Gastrocnemius medialis (tissue), 4 donors: ENCODE results near the gene TP53AIP1.

Source experiments
- POLR2A ChIP-seq, 2 donors: fragments of 450-650 bp; IDR thresholded peaks; one replicate each; pipeline ENCODE4 v1.6.1; 2017; ENCODE audit warnings: antibody characterized with exemption in 2 of 2, mild to moderate bottlenecking in 2 of 2, moderate library complexity in 2 of 2
- TF ChIP-seq, protein P1 (sequence below), 5 experiments: fragments of 450-650 bp in 3 of 5; fragments of 200-600 bp in 2 of 5; sonication (generic) in 2 of 5; IDR thresholded peaks in 4 of 5; conservative IDR thresholded peaks in 1 of 5; 1 replicate in 4 of 5; 2 replicates in 1 of 5; pipeline ENCODE4 v1.5.1; 2016 to 2019; ENCODE audit warnings: antibody characterized with exemption in 5 of 5, mild to moderate bottlenecking in 3 of 5, moderate library complexity in 3 of 5

DNA sequence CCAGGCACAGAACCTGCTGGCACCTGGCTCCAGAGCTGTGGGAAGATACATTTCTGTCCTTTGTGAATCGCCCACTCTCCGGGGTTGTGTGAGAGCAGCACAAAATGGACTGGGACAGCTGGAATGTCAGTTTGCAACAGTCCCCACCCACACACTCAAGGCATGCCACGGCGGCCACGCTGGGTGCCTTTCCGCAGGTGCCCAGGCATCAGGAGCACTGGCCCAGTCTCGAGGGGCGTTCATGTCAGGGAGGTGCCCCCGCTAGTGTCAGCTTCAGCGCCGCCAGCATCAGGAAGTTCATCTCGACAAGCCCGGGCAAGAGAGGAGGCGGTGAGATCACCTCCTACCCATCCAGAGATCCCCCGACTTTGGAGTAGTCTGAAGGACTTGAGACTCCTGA is 2.1 kb downstream of the TP53AIP1 start:
- TF ChIP-seq, protein P1, sequence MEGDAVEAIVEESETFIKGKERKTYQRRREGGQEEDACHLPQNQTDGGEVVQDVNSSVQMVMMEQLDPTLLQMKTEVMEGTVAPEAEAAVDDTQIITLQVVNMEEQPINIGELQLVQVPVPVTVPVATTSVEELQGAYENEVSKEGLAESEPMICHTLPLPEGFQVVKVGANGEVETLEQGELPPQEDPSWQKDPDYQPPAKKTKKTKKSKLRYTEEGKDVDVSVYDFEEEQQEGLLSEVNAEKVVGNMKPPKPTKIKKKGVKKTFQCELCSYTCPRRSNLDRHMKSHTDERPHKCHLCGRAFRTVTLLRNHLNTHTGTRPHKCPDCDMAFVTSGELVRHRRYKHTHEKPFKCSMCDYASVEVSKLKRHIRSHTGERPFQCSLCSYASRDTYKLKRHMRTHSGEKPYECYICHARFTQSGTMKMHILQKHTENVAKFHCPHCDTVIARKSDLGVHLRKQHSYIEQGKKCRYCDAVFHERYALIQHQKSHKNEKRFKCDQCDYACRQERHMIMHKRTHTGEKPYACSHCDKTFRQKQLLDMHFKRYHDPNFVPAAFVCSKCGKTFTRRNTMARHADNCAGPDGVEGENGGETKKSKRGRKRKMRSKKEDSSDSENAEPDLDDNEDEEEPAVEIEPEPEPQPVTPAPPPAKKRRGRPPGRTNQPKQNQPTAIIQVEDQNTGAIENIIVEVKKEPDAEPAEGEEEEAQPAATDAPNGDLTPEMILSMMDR (IDR thresholded peaks at IDR 0.05 in 4 of 5, conservative IDR thresholded peaks at IDR 0.05 in 1 of 5) = no peak
- no peak for TF ChIP-seq POLR2A (IDR thresholded peaks at IDR 0.05)
